HepG2 (cell line): ENCODE measurements around the gene ERVH48-1. TPM values are rescaled to one million over a fixed set of nuclear protein-coding genes. Genes with fewer than 3 reads are reported as not detected.

ENCODE experiments used
- SMARCE1 ChIP-seq: fragments of 450-650 bp; IDR thresholded peaks from 2 replicates; pipeline ENCODE4 v1.6.1; 2017; ENCODE audit warnings: borderline replicate concordance
- TAF15 ChIP-seq: fragments of 200-400 bp; formaldehyde crosslinking; IDR thresholded peaks from one replicate; pipeline ENCODE4 v1.6.1; 2018; ENCODE audit warnings: mild to moderate bottlenecking, low read depth, low read length; ENCODE audit not compliant: poor library complexity, severe bottlenecking
- ZNF256 ChIP-seq: sonication (generic); formaldehyde crosslinking; conservative IDR thresholded peaks from 2 replicates; pipeline ENCODE4 v1.4.0; 2020; ENCODE audit warnings: missing genetic modification reagents
- ZNF30 ChIP-seq: sonication (generic); formaldehyde crosslinking; IDR thresholded peaks from 2 replicates; pipeline ENCODE4 v1.5.0; 2020; ENCODE audit warnings: mild to moderate bottlenecking, missing genetic modification reagents
- ZNF329 ChIP-seq: sonication (generic); formaldehyde crosslinking; IDR thresholded peaks from 2 replicates; pipeline ENCODE4 v1.9.0; 2021; ENCODE audit warnings: low read depth, mild to moderate bottlenecking, missing genetic modification reagents
- ZNF501 ChIP-seq: sonication (generic); formaldehyde crosslinking; IDR thresholded peaks from 2 replicates; pipeline ENCODE4 v1.5.1; 2020; ENCODE audit warnings: mild to moderate bottlenecking, moderate library complexity, missing genetic modification reagents
- polyA plus RNA-seq, 8 experiments: library from polyadenylated mRNA; depleted of rRNA in 3 of 8; stranded (reverse) in 7 of 8; unstranded in 1 of 8; fragments of >200 nt; fragmentation: Illumina TruSeq in 4 of 8; extraction: Trizol in 4 of 8; gene quantifications; 2 replicates each; pipeline versions ENCODE4 v1.2.1 to v1.2.3, GENCODE V29; 2011 to 2016; ENCODE audit warnings: low read depth in 4 of 8, missing spikeins in 1 of 8, mixed read lengths in 1 of 8; ENCODE audit not compliant: insufficient read depth in 1 of 8
- total RNA-seq, 5 experiments: library from RNA; depleted of rRNA; stranded (reverse); fragments of >200 nt; fragmentation: Illumina TruSeq; extraction: Trizol; gene quantifications; 2 replicates each; pipeline ENCODE4 v1.2.3, GENCODE V29; 2016; ENCODE audit warnings: low read depth in 1 of 5
- TF ChIP-seq, protein P1 (sequence below): sonication (generic); formaldehyde crosslinking; IDR thresholded peaks from 2 replicates; pipeline ENCODE4 v1.5.1; 2020; ENCODE audit warnings: mild to moderate bottlenecking, missing genetic modification reagents
- TF ChIP-seq, protein P2 (sequence below): IDR thresholded peaks from 2 replicates; pipeline ENCODE4 v1.6.1; 2018; ENCODE audit warnings: missing genetic modification reagents
- TF ChIP-seq, protein P3 (sequence below): sonication (generic); formaldehyde crosslinking; IDR thresholded peaks from 2 replicates; pipeline ENCODE4 v1.4.0; 2020; ENCODE audit warnings: missing genetic modification reagents
- TF ChIP-seq, protein P4 (sequence below): sonication (generic); formaldehyde crosslinking; IDR thresholded peaks from 2 replicates; pipeline ENCODE4 v1.5.0; 2020; ENCODE audit warnings: mild to moderate bottlenecking, missing genetic modification reagents, borderline replicate concordance

ERVH48-1 gene
- total and polyA plus RNA-seq, 2 of the 13 experiments (the other 11 are each of a cell fraction or from before 2014, with no cell fraction given): 1.8 TPM; not detected in 1

DNA sequence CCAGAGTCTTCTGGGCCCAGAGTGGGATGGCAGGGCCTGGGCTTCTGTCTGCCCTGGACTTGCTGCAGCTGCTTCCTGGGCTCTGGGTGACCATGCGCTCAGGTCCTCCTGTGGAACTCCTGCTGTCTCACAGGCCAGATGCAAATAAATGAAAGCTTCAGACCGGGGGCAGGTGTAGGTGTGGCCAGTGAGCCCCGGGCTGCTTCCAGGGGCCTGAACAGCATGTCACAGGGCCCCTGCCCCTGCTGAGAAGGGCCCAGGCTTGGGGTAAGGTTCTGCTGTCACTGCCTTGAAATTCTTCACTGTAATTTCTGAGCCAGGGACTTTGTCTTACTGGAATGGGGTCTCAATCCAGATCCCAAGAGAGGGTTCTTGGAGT is 46.5 kb upstream of the ERVH48-1 start (continued):
- TF ChIP-seq, protein P1, sequence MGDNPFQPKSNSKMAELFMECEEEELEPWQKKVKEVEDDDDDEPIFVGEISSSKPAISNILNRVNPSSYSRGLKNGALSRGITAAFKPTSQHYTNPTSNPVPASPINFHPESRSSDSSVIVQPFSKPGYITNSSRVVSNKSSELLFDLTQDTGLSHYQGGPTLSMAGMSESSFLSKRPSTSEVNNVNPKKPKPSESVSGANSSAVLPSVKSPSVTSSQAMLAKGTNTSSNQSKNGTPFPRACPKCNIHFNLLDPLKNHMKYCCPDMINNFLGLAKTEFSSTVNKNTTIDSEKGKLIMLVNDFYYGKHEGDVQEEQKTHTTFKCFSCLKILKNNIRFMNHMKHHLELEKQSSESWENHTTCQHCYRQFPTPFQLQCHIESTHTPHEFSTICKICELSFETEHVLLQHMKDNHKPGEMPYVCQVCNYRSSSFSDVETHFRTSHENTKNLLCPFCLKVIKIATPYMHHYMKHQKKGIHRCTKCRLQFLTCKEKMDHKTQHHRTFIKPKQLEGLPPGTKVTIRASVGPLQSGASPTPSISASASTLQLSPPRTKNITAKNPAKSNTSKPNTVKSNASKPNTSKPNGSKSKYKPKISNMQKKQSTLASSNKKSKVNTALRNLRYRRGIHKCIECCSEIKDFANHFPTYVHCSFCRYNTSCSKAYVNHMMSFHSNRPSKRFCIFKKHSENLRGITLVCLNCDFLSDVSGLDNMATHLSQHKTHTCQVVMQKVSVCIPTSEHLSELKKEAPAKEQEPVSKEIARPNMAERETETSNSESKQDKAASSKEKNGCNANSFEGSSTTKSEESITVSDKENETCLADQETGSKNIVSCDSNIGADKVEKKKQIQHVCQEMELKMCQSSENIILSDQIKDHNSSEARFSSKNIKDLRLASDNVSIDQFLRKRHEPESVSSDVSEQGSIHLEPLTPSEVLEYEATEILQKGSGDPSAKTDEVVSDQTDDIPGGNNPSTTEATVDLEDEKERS (CRISPR knock-in tag): no peak
- TF ChIP-seq ZNF329 (CRISPR knock-in tag) (no peak), TAF15 (no peak), ZNF501 (CRISPR knock-in tag) (0 out of 2 replicates have a peak, but pooled peaks have one; percentile 40), SMARCE1 (no peak), ZNF30 (CRISPR knock-in tag) (no peak), ZNF256 (CRISPR knock-in tag) (no peak)
- TF ChIP-seq, protein P2, sequence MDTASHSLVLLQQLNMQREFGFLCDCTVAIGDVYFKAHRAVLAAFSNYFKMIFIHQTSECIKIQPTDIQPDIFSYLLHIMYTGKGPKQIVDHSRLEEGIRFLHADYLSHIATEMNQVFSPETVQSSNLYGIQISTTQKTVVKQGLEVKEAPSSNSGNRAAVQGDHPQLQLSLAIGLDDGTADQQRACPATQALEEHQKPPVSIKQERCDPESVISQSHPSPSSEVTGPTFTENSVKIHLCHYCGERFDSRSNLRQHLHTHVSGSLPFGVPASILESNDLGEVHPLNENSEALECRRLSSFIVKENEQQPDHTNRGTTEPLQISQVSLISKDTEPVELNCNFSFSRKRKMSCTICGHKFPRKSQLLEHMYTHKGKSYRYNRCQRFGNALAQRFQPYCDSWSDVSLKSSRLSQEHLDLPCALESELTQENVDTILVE (CRISPR knock-in tag): no peak
- TF ChIP-seq, protein P3, sequence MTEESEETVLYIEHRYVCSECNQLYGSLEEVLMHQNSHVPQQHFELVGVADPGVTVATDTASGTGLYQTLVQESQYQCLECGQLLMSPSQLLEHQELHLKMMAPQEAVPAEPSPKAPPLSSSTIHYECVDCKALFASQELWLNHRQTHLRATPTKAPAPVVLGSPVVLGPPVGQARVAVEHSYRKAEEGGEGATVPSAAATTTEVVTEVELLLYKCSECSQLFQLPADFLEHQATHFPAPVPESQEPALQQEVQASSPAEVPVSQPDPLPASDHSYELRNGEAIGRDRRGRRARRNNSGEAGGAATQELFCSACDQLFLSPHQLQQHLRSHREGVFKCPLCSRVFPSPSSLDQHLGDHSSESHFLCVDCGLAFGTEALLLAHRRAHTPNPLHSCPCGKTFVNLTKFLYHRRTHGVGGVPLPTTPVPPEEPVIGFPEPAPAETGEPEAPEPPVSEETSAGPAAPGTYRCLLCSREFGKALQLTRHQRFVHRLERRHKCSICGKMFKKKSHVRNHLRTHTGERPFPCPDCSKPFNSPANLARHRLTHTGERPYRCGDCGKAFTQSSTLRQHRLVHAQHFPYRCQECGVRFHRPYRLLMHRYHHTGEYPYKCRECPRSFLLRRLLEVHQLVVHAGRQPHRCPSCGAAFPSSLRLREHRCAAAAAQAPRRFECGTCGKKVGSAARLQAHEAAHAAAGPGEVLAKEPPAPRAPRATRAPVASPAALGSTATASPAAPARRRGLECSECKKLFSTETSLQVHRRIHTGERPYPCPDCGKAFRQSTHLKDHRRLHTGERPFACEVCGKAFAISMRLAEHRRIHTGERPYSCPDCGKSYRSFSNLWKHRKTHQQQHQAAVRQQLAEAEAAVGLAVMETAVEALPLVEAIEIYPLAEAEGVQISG (CRISPR knock-in tag): no peak
- TF ChIP-seq, protein P4, sequence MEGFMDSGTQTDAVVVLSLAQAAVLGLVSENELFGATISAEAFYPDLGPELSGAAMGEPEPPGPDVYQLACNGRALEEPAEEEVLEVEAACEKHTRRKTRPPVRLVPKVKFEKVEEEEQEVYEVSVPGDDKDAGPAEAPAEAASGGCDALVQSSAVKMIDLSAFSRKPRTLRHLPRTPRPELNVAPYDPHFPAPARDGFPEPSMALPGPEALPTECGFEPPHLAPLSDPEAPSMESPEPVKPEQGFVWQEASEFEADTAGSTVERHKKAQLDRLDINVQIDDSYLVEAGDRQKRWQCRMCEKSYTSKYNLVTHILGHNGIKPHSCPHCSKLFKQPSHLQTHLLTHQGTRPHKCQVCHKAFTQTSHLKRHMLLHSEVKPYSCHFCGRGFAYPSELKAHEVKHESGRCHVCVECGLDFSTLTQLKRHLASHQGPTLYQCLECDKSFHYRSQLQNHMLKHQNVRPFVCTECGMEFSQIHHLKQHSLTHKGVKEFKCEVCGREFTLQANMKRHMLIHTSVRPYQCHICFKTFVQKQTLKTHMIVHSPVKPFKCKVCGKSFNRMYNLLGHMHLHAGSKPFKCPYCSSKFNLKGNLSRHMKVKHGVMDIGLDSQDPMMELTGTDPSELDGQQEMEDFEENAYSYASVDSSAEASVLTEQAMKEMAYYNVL (CRISPR knock-in tag): no peak
